Activated naive CD4-positive, alpha-beta T cell treated with Interleukin-2 at 50 U/mL for 16 hours (primary cell): ENCODE data around the gene MRPL14.

Experiments
- DNase-seq: peaks from one replicate; pipeline ENCODE4 v3.0.0-alpha.2; 2020

MRPL14 gene

DNA sequence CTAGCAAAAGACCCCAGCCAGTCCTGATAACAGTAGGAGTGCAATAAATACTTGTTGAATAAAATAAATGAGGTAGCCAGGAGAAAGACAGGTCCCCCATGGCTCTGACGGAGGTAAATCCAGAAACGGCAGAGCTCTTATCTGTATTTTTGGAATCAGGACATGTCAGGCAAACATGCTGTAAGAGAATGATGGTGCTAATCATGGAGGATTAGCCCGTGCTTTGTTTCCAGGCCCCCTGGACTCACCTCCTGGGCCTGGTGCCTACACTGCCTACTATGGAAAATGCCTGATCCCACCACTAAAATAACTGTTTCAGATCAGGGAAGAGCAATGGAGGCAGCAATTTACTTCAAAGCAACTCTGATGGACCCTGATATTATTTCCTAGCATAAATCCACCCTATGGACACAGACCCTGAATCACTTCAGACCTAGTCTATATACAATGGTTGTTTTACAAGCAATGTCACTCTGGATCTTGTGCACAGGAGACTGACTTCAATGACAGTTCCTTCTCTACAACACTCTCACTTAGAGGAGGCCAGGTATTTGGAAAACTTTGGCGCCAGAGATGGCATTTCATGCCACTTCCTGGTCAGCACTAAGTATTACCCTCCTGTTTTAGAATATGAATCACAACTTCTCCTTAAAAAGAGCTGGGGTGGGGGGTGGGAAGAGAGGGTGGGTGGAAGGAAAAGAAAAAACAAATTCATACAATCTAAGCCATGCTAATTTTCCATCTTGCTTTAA lies 6.4 kb downstream of the MRPL14 start:
- DNase-seq: no peak

- no peak for DNase-seq
Measured at GRCh38 chr6:44119704-44120262, 7.5 kb downstream of the MRPL14 start.

- no peak for DNase-seq
Measured at GRCh38 chr6:44117397-44118128, 9.7 kb downstream of the MRPL14 start.

- no peak for DNase-seq
Measured at GRCh38 chr6:44116641-44117382, 10.4 kb downstream of the MRPL14 start.

DNA sequence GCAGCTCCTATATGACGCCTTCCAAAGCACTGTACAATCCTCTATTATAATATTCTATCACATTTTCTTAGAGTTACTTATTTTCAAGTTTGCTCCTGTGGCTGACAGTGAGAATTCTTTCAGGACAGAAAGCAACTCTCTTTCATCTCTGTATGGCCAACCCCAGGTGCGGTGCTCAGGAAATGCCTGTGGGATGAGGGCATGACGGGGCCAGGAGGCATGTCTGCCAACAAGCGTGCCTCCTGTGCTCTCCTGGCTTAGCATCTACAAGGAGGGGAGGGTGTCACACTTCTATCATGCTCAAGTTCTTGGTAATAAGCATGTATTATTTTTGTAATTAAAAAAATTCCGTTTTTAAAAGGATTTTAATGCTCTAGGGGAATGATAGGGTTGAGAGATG lies 11.4 kb downstream of the MRPL14 start:
- DNase-seq: no peak

GRCh38 chr6:44113414-44113813 lies 13.8 kb downstream of the MRPL14 start:
- no peak for DNase-seq

DNA sequence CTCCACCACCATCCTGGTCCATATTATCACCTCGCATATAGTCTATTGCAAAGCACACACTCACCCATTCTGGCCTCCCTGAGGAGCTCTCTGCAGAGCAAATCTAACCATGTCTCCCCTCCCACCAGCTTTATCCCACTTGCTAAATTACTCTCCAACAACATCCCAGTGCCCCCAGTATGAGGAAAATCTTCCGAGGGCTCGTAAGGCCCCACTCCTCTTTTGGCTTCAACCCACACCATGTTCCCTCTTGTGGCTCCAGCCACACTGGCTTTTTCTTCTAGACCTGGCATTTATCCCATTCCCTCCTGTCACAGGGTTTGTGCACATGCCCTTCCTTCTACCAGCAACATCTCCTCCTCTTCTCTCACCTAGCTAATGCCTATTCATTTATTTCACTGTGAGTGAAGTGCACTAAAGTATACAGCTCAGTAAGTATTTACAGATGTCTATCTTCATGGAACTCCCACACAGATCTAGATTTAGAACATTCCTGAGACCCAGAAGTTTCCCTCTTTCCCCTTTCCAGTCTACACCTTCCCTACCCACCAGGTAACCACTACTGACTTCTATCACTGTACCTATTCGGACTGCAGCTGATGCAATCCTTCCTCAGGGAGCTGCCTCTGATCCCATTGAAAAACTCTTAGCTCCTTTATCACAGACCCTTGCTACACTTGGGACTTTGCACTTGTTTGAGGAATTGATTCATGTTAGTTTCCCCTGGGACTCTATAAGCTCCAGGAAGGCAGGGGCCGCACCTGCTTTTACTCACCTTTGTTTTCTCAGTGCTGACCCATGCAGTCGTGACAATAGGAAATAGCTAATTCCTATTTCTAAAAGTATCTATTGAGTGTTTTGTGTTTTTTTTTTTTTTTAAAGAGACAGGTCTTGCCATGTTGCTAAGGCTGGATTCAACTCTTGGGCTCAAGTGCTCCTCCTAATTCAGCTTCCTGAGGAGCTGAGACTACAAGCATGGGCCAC lies 15.5 kb downstream of the MRPL14 start:
- no peak for DNase-seq

GRCh38 chr6:44110966-44111365 lies 16.3 kb downstream of the MRPL14 start:
- no peak for DNase-seq

DNA sequence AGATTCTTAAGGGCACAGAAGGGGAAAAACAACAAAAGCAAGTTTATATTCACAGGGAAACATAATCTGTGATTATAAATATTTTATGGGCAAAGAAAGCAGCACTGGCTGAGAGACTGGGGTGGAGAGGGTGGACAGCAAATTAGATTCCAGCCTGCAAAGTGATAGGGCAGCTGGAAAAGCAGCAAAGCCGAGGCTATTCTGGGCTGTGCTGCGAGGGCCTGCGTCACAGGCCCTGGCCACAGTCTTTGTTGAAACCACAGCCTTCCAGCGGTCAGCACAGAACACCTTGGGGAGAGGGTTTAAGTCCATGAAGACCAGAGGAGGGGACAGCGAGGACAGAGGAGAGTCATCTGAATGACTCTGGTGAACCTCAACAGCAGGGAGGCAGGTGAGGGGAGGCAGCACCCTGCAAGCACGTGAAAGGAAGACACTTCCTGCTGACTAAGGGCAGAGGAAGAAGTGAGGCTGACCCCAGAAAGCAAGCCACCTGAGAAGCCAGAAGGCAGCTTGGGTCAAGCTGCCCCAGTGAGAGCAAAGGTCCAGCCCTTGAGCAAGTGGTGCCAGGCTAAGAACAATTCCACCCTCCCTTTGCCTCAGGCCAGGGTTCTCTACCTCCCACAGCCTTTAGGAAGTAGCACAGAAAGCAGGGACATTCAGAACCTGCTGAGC lies 17.1 kb downstream of the MRPL14 start:
- DNase-seq: no peak

DNA sequence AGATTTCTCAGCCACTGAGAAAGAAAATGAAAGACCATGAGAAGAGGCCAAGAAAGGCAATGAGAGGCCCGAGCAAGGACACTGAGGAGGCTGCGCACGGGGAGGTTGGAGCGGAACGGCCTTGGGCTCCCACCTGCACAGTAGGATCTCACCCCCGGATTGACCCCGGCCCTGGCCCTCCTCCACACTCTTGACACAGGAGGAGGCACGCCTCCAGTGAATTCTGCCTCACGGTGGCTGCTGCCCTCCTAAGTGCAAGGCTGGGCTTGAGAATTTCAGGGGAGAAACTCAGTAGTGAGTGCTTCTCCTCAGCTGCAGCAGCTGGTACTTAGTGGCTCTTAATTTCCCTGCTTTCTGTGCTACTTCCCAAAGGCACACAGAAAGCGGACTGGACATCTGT lies 18.0 kb downstream of the MRPL14 start:
- no peak for DNase-seq

DNA sequence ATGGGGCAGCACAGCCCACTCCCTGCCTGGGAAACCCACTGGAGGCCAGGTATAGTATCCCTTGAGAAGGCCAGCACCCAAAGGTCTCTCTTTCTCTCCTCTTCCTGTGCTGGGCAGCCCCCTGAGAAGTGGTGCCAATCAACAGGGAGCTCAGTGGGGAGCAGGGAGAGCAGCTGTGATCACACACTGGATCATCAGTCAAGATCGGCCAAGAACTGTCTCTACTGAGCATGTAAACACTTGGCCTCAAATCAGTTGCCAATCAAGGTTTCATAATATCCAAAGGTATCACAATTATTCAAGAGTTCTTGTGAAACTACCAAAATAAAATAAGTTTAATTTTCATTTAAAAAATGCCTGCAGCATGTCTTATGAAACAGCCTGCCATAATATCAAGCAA lies 18.8 kb downstream of the MRPL14 start:
- no peak for DNase-seq

- no peak for DNase-seq
Measured at GRCh38 chr6:44107017-44107416, 20.2 kb downstream of the MRPL14 start.

DNA sequence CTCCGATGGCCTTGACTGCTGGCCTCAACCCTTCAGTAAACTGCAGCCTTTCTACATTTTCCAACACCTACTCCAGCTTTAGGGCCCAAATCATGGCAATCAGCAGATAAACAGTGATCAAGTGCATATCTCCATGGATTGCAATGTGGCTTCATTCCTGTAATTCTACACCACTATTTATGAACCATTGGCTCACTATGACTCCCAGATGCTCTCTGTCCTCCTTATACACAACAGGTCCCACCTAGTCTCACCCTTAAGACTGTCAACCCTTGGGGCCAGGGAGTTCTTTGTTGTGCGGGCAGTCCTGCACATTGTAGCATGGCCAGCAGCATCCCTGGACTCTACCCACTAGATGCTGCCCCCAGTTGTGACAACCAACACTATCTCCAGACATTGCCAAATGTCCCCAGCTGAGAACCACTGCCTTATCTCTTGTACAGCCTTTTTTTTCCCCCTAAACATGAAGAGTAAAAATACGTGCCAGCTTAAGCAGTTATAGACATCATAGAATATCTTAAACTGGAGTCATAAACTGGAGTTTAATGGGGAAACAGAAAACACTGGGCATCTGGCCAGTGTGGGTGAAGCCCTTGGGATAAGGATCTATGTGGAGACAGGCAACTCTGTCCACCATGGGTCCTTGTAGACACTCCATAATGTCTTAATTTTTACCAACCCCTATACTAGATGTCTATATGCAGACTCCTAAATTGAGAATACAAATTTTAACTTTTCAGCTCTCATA lies 21.1 kb downstream of the MRPL14 start:
- no peak for DNase-seq

GRCh38 chr6:44105146-44105545 lies 22.1 kb downstream of the MRPL14 start:
- no peak for DNase-seq

- no peak for DNase-seq
Measured at GRCh38 chr6:44104481-44105021, 22.7 kb downstream of the MRPL14 start.

GRCh38 chr6:44102527-44102926 lies 24.7 kb downstream of the MRPL14 start:
- no peak for DNase-seq

- DNase-seq: no peak
Measured at GRCh38 chr6:44101832-44102231, 25.4 kb downstream of the MRPL14 start.

- DNase-seq: peak; percentile 14
Measured at GRCh38 chr6:44100088-44100550, 27.1 kb downstream of the MRPL14 start.

GRCh38 chr6:44099192-44099591 lies 28.1 kb downstream of the MRPL14 start:
- no peak for DNase-seq

DNA sequence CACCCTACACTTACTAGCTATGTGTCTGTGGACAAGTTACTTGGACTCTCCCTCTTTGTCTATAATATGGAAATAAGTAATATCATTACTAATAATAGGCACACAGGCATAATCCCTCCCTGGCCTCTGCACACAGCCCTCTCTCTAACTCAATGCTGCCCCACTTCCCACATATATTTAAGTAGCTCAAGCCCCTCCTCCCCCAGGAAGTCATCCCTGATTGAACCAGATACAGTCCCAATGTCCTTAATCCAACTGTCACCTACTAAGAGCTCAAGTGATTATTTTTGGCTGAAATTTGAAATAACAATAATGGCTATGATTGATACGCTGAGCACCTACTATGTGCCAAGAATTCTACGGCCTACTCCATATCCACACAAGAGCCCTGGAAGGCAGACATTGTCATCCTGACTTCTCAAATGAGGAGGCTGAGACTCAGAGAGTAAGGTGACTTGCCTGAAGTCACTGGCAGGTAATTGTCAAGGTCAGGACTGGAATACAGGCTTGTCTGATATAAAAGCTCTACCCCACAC lies 29.4 kb downstream of the MRPL14 start:
- DNase-seq: no peak
